Choroid plexus epithelial cell (primary cell): ENCODE data around the gene HDDC3.
"Not testable (repeated sequence)": the region's sequence is repeated elsewhere in the genome, so short reads cannot be mapped to it uniquely, and the experiment has no call there.

Experiments
- DNase-seq: peaks from one replicate; pipeline ENCODE4 v3.0.0-alpha.2; 2010; ENCODE audit warnings: low read depth
- H3K4me3 ChIP-seq: 2 replicates; pipeline ENCODE4 v1.5.1; 2011; ENCODE audit warnings: low read depth, mild to moderate bottlenecking, control low read depth, low read length, moderate library complexity
- CTCF ChIP-seq: conservative IDR thresholded peaks from 2 replicates; pipeline ENCODE4 v1.5.1; 2011; ENCODE audit warnings: low read depth, mild to moderate bottlenecking, control low read depth, inconsistent platforms, low read length, moderate library complexity

HDDC3 gene

GRCh38 chr15:90930861-90931574 lies 1.3 kb downstream of the HDDC3 start:
- TF ChIP-seq CTCF = no peak
- peak overlapping the region; percentile 62 for H3K4me3 ChIP-seq
- no peak for DNase-seq

GRCh38 chr15:90929246-90930019 lies 2.9 kb downstream of the HDDC3 start:
- TF ChIP-seq CTCF = no peak
- DNase-seq = no peak
- peak overlapping the region; percentile 62 for H3K4me3 ChIP-seq

GRCh38 chr15:90928106-90928505 lies 4.2 kb downstream of the HDDC3 start:
- H3K4me3 ChIP-seq, DNase-seq: not testable (repeated sequence)

GRCh38 chr15:90926766-90927165 lies 5.6 kb downstream of the HDDC3 start:
- H3K4me3 ChIP-seq = not testable (repeated sequence)

GRCh38 chr15:90924375-90924774 lies 8.0 kb downstream of the HDDC3 start:
- TF ChIP-seq CTCF = no peak
- H3K4me3 ChIP-seq = no peak overlapping the region
- DNase-seq = no peak

More at GRCh38 chr15:90926766-90927165, 5.6 kb downstream of the HDDC3 start:
- DNase-seq = not testable (repeated sequence)

- not testable (repeated sequence) for DNase-seq, H3K4me3 ChIP-seq
These were observed 9.5 kb downstream of the HDDC3 start for GRCh38 chr15:90922712-90923322.

GRCh38 chr15:90921887-90922286 lies 10.5 kb downstream of the HDDC3 start:
- H3K4me3 ChIP-seq = no peak overlapping the region
- no peak for TF ChIP-seq CTCF
- DNase-seq = no peak

GRCh38 chr15:90918835-90919234 lies 13.5 kb downstream of the HDDC3 start:
- no peak for TF ChIP-seq CTCF
- DNase-seq = no peak

More at GRCh38 chr15:90918835-90919234, 13.5 kb downstream of the HDDC3 start:
- no peak overlapping the region for H3K4me3 ChIP-seq
